Stimulated activated CD8-positive, alpha-beta memory T cell treated with anti-CD3 and anti-CD28 coated beads, Interleukin-15, amount 100 ng/mL, for 24 hours (primary cell): ENCODE data around the gene CTRB2.
"Not testable (repeated sequence)": the region's sequence is repeated elsewhere in the genome, so short reads cannot be mapped to it uniquely, and the experiment has no call there.

ENCODE experiments used
- DNase-seq: peaks from one replicate; pipeline ENCODE4 v3.0.0-alpha.2; 2020; ENCODE audit warnings: low read depth

The CTRB2 gene

GRCh38 chr16:75227361-75228142, 20.6 kb upstream of the CTRB2 start:
- DNase-seq = no peak

GRCh38 chr16:75226550-75227360, 19.8 kb upstream of the CTRB2 start:
- no peak for DNase-seq

- DNase-seq = no peak
Observed at GRCh38 chr16:75225678-75226515, 18.9 kb upstream of the CTRB2 start.

- DNase-seq = no peak
Observed at GRCh38 chr16:75225092-75225491, 18.1 kb upstream of the CTRB2 start.

GRCh38 chr16:75224306-75225082, 17.5 kb upstream of the CTRB2 start:
- no peak for DNase-seq

- not testable (repeated sequence) for DNase-seq
Observed at GRCh38 chr16:75223129-75223528, 16.2 kb upstream of the CTRB2 start.

GRCh38 chr16:75222271-75222783, 15.4 kb upstream of the CTRB2 start:
- no peak for DNase-seq

GRCh38 chr16:75219838-75220237, 12.9 kb upstream of the CTRB2 start:
- DNase-seq = no peak

- DNase-seq = no peak
Observed at GRCh38 chr16:75219088-75219487, 12.1 kb upstream of the CTRB2 start.

GRCh38 chr16:75218256-75219076, 11.5 kb upstream of the CTRB2 start, which contains the start of gene CTRB1:
CTRB1 (plus strand) TSS chr16:75218988; CDS start chr16:75219008, 20 bp downstream.
- DNase-seq = no peak

GRCh38 chr16:75217389-75217851, 10.5 kb upstream of the CTRB2 start:
- DNase-seq = no peak

GRCh38 chr16:75216576-75216975, 9.6 kb upstream of the CTRB2 start:
- no peak for DNase-seq

GRCh38 chr16:75216127-75216526, 9.2 kb upstream of the CTRB2 start:
- no peak for DNase-seq

GRCh38 chr16:75211286-75211685, 4.3 kb upstream of the CTRB2 start:
- DNase-seq = not testable (repeated sequence)

GRCh38 chr16:75209944-75210343, 3.0 kb upstream of the CTRB2 start:
- DNase-seq = no peak

GRCh38 chr16:75209514-75209913, 2.6 kb upstream of the CTRB2 start:
- DNase-seq = not testable (repeated sequence)

- no peak for DNase-seq
Observed at GRCh38 chr16:75208861-75209505, 2.0 kb upstream of the CTRB2 start.

GRCh38 chr16:75208242-75208825, 1.4 kb upstream of the CTRB2 start:
- DNase-seq = no peak

GRCh38 chr16:75207831-75208230, 870 bp upstream of the CTRB2 start:
- no peak for DNase-seq
